ENCODE results near the gene RHPN2.
"Not testable (repeated sequence)": the region's sequence is repeated elsewhere in the genome, so short reads cannot be mapped to it uniquely, and the experiment has no call there.

Gene RHPN2

DNA sequence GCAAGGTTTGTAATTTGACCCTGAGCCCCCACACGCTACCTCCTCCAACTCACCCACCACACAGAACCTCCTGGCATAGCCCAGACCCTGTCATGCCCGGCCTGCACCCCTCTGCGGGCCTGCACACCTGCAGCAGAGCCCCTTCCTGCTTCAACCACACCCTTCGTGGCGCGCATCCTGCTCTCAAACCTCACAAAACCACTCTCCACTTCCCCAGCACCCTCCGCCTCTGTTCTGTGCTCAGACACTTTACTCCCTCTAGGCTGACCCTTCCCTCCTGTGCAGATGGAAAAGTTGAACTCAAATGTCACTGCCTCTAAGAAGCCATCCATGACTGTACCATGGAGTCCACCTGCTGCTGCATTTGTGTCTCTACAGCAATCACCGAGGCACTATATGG lies 64.2 kb downstream of the RHPN2 start:
- no peak for TF ChIP-seq CTCF (IDR thresholded peaks at IDR 0.05)
- no peak for TF ChIP-seq ZFX (IDR thresholded peaks at IDR 0.05; ENCODE audit: borderline replicate concordance)
- no peak overlapping the region for H3K27ac ChIP-seq

GRCh38 chr19:32998722-32999121 lies 66.0 kb downstream of the RHPN2 start:
- no peak overlapping the region for H3K27ac ChIP-seq
- TF ChIP-seq CTCF (IDR thresholded peaks at IDR 0.05) (no peak), ZFX (IDR thresholded peaks at IDR 0.05; ENCODE audit: borderline replicate concordance) (no peak)

GRCh38 chr19:32997716-32998355 lies 66.9 kb downstream of the RHPN2 start:
- no peak overlapping the region for H3K27ac ChIP-seq
- no peak for TF ChIP-seq ZFX (IDR thresholded peaks at IDR 0.05; ENCODE audit: borderline replicate concordance)
- TF ChIP-seq CTCF (IDR thresholded peaks at IDR 0.05) = no peak

DNA sequence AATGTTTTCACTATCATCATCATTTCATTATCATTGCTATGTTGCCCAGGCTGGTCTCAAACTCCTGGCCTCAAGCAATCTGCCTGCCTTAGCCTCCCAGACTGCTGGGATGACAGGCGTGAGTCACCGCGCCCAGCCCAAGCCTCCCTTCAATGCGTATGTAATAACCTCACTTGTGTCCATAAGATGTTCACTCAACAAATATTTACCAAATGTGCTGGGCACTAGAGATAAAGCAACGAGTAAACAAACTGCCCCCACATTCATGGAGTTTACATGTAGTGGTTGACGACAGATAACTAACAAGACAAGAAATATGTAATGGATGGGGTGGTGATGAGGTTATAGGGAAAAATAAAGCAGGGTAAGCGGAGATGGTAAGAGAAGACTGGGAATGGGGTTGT lies 67.6 kb downstream of the RHPN2 start:
- H3K27ac ChIP-seq = not testable (repeated sequence)

DNA sequence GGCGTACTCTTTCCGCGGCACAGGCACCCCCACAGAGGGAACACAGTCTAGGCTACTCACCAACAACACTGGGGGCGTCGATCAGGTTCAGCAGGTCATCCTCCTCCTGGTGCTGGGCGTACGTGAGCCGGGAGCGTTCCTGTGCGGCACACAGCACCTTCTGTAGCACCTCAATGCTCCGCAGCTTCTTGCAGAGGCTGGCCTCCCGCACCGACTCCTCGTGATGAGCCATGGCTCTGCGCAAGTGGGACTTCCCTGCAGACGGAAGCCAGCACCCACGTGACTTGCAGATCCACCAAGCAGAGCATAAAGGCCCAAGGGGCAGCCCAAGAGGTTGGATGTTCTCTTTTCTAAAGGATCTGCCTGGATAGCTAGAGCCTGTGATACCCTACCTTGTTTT lies 68.7 kb downstream of the RHPN2 start:
- not testable (repeated sequence) for H3K27ac ChIP-seq

GRCh38 chr19:32988724-32989123 lies 76.0 kb downstream of the RHPN2 start:
- TF ChIP-seq CTCF (IDR thresholded peaks at IDR 0.05) (no peak), ZFX (IDR thresholded peaks at IDR 0.05; ENCODE audit: borderline replicate concordance) (no peak)
- no peak overlapping the region for H3K27ac ChIP-seq

DNA sequence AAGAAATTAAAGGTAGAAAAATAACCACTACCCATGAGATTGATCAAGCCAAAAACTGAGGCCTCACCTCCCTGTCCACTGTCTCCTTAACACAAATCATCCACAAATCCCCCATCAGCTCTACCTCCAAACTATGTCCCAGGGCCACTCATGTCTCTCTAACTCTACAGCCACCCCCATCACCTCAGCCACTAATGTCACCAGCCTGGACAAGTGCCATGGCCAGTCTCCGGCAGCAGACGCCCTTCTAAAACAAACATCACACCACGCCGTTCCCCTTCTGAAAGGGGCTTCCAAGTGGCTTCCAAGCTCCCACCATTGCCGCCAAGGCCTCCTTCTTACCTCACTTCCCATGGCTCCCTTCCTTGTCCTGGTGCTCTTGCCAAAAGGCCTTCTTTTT lies 76.4 kb downstream of the RHPN2 start:
- not testable (repeated sequence) for H3K27ac ChIP-seq

DNA sequence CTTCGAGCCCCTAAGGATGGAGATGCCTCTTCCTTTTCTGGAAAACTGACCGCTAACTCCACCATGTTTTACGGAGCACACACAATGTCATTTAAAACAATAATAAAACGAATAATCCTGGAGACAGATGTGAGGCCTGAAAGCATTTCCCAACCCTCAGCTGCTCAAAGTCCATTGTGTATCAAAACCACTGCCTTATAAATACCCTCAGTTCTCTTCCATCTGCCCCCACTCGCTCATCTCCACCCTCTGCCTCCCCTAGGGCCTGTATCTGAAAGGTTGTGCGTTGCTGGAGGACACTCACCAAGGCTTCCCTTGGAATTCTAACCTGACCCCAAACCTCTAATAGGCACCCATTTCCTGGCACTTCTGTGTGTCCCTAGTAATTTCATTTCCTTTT lies 82.2 kb downstream of the RHPN2 start:
- not testable (repeated sequence) for H3K27ac ChIP-seq

GRCh38 chr19:32979807-32980206 lies 84.9 kb downstream of the RHPN2 start:
- H3K27ac ChIP-seq = not testable (repeated sequence)

- peak overlapping the region; percentile 37 for H3K27ac ChIP-seq
Measured at GRCh38 chr19:32977813-32978212, 86.9 kb downstream of the RHPN2 start.

- H3K27ac ChIP-seq = peak overlapping the region; percentile 37
- no peak for TF ChIP-seq ZFX (IDR thresholded peaks at IDR 0.05; ENCODE audit: borderline replicate concordance)
- no peak for TF ChIP-seq CTCF (IDR thresholded peaks at IDR 0.05)
Measured at GRCh38 chr19:32977280-32977679, 87.4 kb downstream of the RHPN2 start.
